Right lobe of liver (tissue), 4 donors: ENCODE data around the gene LMBRD1.

Source experiments
- CTCF ChIP-seq, 4 donors: fragments of 200-600 bp in 3 of 4; fragments of 450-650 bp in 1 of 4; IDR thresholded peaks; one replicate each; pipeline versions ENCODE4 v1.5.1 to v1.8.0; 2016 to 2022; ENCODE audit warnings: antibody characterized with exemption in 4 of 4, mild to moderate bottlenecking in 2 of 4
- POLR2A ChIP-seq: fragments of 450-650 bp; IDR thresholded peaks from one replicate; pipeline ENCODE4 v1.6.1; 2017; ENCODE audit warnings: antibody characterized with exemption, mild to moderate bottlenecking
- donor health status: DM: no; HTN: no; CAD: no.
- donor health status: DM: no; HTN: no; CAD: no.
- donor health status: DM: no; HTN: yes; CAD: no.

GRCh38 chr6:69816026-69816425 lies 19.2 kb upstream of the LMBRD1 start:
- TF ChIP-seq CTCF (IDR thresholded peaks at IDR 0.05) (no peak), POLR2A (no peak)
